CD4-positive, alpha-beta T cell treated with Interferon gamma for 1 hour (primary cell): ENCODE measurements around the gene SLC38A1.
"Not testable (repeated sequence)": the region's sequence is repeated elsewhere in the genome, so short reads cannot be mapped to it uniquely, and the experiment has no call there.

Experiments used
- DNase-seq: peaks from one replicate; pipeline ENCODE4 v3.0.0-alpha.2; 2020

SLC38A1 gene

DNA sequence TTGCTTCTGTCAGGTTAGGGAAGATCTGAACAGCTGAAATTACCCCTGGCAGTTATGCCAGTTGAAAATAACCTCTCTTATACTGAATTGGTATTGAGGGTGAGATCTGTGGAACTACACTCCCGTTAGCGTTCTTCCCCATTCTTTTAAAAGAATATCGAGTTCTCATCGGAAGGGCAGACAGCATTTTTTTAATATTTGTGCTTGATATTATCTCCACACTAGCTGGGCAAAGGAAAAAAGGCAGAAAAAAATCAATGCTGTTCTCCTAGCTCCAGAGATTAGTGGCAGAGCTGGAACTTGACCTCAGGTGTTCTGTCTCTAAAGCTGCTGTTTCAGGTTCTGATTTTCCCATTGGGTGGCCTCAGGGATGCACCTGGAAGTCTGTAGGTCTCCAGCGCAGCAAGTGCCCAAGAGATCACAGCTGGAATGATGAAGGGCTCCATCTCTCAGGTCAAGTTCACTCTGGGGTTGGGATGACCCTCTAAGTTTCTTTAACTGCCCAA is 67.5 kb downstream of the SLC38A1 start:
- no peak for DNase-seq

DNA sequence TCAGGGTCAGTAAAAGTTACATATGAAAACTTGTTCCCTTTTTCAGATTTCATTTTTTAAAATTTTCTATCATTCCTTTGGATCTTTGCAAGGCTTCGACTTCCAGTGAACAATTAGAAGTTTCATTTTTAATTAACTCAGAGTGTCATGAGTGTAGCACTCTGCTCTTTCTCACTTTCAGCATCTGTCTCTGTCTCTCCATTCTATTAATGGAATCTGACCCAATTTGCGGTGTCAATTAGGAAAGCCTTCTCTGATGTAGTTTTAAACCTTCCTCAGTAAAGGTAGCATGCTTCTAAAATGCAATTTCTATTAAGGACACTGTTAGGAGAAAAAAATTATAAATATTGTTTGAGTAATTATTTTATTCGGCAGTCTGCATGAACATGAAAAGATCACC is 68.3 kb downstream of the SLC38A1 start:
- no peak for DNase-seq

- DNase-seq: no peak
These were observed 69.9 kb downstream of the SLC38A1 start for GRCh38 chr12:46198913-46199312.

- no peak for DNase-seq
These were observed 71.0 kb downstream of the SLC38A1 start for GRCh38 chr12:46197883-46198282.

GRCh38 chr12:46190533-46190932 is 78.3 kb downstream of the SLC38A1 start:
- not testable (repeated sequence) for DNase-seq

DNA sequence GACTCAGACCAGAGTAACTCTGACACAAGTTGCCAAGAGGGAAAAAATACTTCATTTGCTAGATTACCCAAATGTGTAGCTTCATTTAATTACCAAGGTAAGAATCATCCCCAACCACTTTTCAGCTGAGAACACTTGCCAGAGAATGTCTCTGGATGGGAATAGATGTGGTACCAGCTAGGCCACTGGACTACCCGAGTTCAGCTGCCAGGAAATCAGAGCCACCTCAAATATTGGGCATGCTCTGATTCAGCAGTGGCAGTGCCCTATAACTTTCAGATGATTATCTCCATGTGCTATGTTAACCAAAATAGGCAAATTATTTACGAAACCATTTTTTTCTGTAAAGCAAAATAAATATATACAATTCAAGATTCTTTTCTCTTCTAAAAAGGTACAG is 80.7 kb downstream of the SLC38A1 start:
- no peak for DNase-seq

DNA sequence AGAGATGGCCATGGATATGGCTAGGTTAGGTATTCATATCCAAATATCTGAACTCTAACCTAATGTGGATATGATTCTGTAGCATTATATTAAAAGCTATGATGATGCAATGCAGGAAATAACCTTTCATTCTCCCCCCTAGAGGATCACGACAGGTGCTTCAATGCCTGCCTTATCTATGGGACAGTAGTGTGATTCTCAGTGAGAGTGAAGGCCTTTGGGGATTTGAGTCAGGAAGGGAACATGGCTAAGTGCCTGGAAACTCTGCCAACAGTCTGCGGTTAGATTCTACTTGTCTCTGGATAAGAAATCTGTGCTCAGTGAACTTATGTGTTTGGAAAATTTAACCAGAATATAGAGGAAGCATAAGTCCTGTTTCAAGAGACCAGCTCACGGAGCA is 81.8 kb downstream of the SLC38A1 start:
- no peak for DNase-seq

GRCh38 chr12:46186088-46186487 is 82.8 kb downstream of the SLC38A1 start:
- no peak for DNase-seq

- no peak for DNase-seq
These were observed 83.2 kb downstream of the SLC38A1 start for GRCh38 chr12:46185686-46186085.

GRCh38 chr12:46184798-46185595 is 83.8 kb downstream of the SLC38A1 start:
- no peak for DNase-seq

- DNase-seq: no peak
These were observed 85.7 kb downstream of the SLC38A1 start for GRCh38 chr12:46183112-46183511.

GRCh38 chr12:46181465-46181864 is 87.4 kb downstream of the SLC38A1 start:
- DNase-seq: no peak

DNA sequence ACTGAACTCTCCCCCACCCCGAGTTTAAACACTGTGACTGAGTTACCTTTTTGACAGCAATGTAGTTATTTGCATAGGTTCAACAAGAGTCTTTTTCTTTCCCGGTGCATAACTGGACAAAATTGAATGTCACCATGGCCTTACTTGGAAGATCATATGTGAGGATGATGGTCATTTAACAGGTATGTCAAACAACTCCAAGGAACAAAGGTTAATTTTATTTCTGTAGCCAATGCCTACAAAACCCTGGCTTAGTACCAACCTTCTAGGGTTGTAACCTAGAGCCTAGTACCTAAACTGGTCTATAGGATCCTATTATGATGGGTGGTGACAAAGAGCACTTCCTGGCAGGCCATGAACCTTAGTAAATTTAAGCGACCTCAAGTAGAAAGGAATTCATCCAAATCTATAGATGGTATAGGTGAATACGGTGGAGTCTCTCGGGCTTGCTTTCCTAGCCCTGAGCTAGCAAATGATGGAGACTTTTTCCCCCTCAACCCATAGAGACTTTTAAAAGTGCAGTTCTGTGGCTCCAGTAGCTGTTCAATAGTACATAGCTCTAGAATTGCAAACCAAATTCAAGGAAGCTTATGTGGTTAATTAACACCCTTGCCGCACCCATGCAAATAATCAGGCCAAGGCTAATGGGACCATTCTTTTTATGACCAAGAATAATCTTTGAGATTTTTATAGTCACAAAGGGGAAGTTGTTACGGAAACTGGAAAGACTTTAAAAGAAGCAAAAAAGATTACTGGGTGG is 89.0 kb downstream of the SLC38A1 start:
- DNase-seq: no peak

GRCh38 chr12:46177837-46178608 is 90.8 kb downstream of the SLC38A1 start:
- DNase-seq: no peak

GRCh38 chr12:46177025-46177424 is 91.8 kb downstream of the SLC38A1 start:
- no peak for DNase-seq

GRCh38 chr12:46174919-46175318 is 93.9 kb downstream of the SLC38A1 start:
- DNase-seq: no peak

DNA sequence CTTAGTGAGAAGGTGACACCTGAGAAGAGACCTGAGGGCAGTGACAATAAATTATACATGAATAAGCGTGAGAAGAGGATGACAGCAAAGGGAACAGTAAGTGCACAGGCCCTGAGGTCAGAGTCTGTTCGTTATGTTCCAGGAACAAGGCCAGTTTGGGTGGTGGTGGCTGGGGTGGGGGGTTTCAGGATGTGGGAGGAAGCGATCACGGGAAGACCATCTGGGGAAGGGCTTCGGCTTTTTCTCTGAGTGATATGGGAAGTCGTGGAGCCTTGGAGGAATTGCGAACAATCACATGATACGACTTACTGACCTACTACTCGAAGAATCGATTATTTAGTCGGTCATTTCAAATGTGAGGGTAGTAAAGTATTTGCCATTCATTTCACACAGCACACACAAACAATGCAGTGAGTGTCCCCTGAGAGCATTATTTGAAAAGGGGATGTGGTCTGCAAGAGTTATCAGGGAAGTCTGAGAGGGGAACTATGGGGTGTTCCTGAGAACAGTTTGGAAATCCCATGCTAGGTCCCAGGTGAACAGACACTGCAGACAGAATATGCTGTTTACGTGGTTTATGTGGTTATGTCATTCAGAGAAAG is 94.7 kb downstream of the SLC38A1 start:
- DNase-seq: no peak

DNA sequence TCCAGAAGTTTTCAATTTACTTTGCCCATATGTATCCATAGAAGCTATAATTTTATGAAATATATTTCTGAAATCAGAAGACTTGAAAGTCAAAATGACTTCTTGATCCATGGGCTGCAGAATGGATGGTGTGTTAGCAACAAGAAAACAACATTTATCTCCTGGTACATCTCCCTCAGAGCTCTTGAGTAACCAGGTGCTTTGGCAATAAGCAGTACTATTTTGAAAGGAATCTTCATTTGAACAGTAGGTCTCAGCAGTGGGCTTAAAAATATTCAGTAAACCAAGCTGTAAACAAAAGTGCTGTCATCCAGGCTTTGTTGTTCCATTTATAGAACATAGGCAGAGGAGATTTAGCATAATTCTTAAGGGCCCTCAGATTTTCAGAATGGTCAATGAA is 100.4 kb downstream of the SLC38A1 start:
- no peak for DNase-seq

GRCh38 chr12:46167412-46167811 is 101.4 kb downstream of the SLC38A1 start:
- DNase-seq: no peak

DNA sequence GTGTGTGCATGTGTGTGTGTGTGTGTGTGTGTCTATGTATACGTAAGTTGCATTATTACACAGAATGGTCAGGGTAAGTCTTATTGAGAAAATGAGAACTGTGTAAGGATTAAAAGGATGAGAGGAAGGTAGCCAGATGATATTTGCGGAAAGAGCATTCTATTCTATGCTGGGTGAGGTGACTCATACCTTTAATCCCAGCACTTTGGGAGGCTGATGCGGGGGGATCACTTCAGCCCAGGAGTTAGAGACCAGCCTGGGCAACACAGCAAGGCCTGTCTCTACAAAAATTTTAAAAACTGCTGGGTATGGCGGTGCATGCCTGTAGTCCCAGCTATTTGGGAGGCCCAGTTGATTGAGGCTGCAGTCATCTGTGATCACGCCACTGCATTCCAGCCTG is 103.7 kb downstream of the SLC38A1 start:
- DNase-seq: no peak

DNA sequence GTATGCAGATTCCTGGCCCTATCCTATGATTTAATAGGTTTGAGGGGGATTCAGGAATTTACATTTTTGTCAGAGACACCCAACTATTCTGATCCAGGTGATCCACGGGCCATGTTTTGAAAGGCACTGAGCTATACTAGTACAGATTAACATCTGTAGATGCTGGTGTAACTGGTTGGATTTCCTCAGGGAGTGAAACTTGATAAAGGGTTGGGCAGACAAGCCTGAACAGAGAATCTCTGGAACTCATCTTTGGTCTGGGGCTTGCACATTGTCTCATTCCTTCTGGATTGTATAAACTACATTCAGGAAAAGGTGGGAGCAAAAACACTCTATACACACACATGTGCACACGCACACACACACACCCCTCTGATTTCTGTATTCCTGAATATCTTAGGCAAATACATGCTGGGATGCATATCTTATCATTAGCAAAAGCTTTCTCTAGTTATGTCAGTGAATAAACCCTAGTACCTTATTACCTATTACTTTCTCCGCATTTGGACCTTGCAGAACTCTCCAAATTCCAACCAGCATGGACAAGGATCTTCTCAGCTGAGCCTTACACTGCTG is 104.6 kb downstream of the SLC38A1 start:
- DNase-seq: no peak

DNA sequence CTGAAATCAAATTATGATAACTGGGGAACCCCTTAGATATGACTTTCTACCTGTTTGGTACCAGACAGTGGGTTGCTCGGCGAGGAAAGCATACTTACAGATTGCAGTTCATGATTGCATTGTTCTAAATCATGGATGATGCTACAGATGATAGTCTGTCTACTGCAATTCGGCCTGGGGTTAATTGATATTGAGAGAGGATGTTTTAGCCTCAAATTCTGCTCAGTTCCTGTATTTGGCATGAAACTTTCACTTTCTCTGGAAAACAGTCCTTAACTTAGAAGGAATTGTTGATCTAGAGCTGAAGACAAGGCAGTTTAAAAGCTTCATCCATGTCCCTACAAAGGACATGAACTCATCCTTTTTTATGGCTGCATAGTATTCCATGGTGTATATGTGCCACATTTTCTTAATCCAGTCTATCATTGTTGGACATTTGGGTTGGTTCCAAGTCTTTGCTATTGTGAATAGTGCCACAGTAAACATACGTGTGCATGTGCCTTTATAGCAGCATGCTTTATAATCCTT is 106.2 kb downstream of the SLC38A1 start:
- DNase-seq: not testable (repeated sequence)
